Measurements from ENCODE around the gene PSAPL1. TPM values are rescaled to one million over a fixed set of nuclear protein-coding genes. Genes with fewer than 3 reads are reported as not detected.

Gene PSAPL1
- total RNA-seq, 1 donor from 2014 or later: 0.14 TPM

- Histone ChIP-seq H3K9me3 (no peaks in the 10 kb centered on the region), H3K4me1 (no peaks in the 10 kb centered on the region), H3K27me3 (no peaks in the 10 kb centered on the region), H3K27ac (no peak overlapping the region), H3K36me3 (no peaks in the 10 kb centered on the region), H3K4me3 (no peak overlapping the region)
- DNase-seq (no peak), ATAC-seq (no peak)
- no peak for TF ChIP-seq CTCF (IDR thresholded peaks at IDR 0.05)
- intact Hi-C loops (cut with DNase I): no loop called here
Observed at GRCh38 chr4:7396186-7396910, 38.4 kb downstream of the PSAPL1 start.

- Histone ChIP-seq H3K4me1 (no peaks in the 10 kb centered on the region), H3K4me3 (no peak overlapping the region), H3K9me3 (no peaks in the 10 kb centered on the region), H3K36me3 (no peaks in the 10 kb centered on the region), H3K27ac (no peak overlapping the region), H3K27me3 (no peaks in the 10 kb centered on the region)
- intact Hi-C loops (cut with DNase I): no loop called here
- DNase-seq (no peak), ATAC-seq (no peak)
- no peak for TF ChIP-seq CTCF (IDR thresholded peaks at IDR 0.05)
Observed at GRCh38 chr4:7395645-7396044, 39.1 kb downstream of the PSAPL1 start.

- no peak for TF ChIP-seq CTCF (IDR thresholded peaks at IDR 0.05)
- intact Hi-C loops (cut with DNase I): no loop called here
- H3K27me3 ChIP-seq: no peaks in the 10 kb centered on the region
- no peaks in the 10 kb centered on the region for H3K4me1 ChIP-seq
- ATAC-seq: no peak
- no peaks in the 10 kb centered on the region for H3K36me3 ChIP-seq
- DNase-seq: peak; percentile 46
- no peak overlapping the region for H3K4me3 ChIP-seq
- no peaks in the 10 kb centered on the region for H3K9me3 ChIP-seq
- no peak overlapping the region for H3K27ac ChIP-seq
Observed at GRCh38 chr4:7394681-7395451, 39.9 kb downstream of the PSAPL1 start.

GRCh38 chr4:7393601-7394575 is 40.8 kb downstream of the PSAPL1 start:
- H3K4me1 ChIP-seq: no peaks in the 10 kb centered on the region
- DNase-seq: no peak
- no peak overlapping the region for H3K27ac ChIP-seq
- no peaks in the 10 kb centered on the region for H3K27me3 ChIP-seq
- no peak for ATAC-seq
- TF ChIP-seq CTCF (IDR thresholded peaks at IDR 0.05): no peak
- H3K4me3 ChIP-seq: no peak overlapping the region
- intact Hi-C loops (cut with DNase I): no loop called here
- no peaks in the 10 kb centered on the region for H3K9me3 ChIP-seq
- no peaks in the 10 kb centered on the region for H3K36me3 ChIP-seq

Data from upper lobe of right lung (tissue), 1 donor.